ENCODE results near the gene C1orf146. TPM values are rescaled to one million over a fixed set of nuclear protein-coding genes. Genes with fewer than 3 reads are reported as not detected.
"Not testable (repeated sequence)": the region's sequence is repeated elsewhere in the genome, so short reads cannot be mapped to it uniquely, and the experiment has no call there.

The C1orf146 gene
- total and polyA plus RNA-seq, 2 donors: not detected

DNA sequence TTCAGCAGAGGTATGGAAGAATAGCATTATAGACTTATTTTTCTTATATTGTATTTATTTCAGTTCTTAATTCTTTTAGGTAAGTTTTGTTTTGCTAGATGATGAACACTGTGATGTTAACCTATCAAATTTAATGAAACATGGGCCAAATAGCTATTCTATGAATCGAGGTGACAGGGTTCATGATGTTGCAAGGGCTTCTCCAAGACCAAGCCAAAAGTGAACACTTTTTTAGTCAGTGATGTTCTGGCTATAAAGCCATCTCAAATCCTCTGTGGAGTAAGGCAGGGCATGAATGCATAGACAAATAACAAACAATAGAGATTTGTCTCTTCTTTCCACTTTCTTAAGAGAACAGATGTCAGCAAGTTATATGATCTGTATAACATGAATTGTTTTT is 26.7 kb downstream of the C1orf146 start:
- Histone ChIP-seq H3K27ac (ENCODE audit: low read depth in 1 of 2, low read length in 1 of 2) (no peak overlapping the region), H3K36me3 (ENCODE audit: control insufficient read depth in 2 of 2, insufficient read depth in 2 of 2, low read length in 1 of 2) (peaks cover 5 to 9% of the 10 kb centered on the region in 2 donors), H3K27me3 (ENCODE audit: control insufficient read depth in 2 of 2, insufficient read depth in 1 of 2, low read length in 1 of 2) (no peaks in the 10 kb centered on the region), H3K4me1 (ENCODE audit: control insufficient read depth in 2 of 2, insufficient read depth in 2 of 2, low read length in 2 of 2) (no peaks in the 10 kb centered on the region), H3K9me3 (ENCODE audit: control insufficient read depth in 2 of 2, insufficient read depth in 1 of 2, low read length in 1 of 2) (no peaks in the 10 kb centered on the region), H3K4me3 (ENCODE audit: low read length in 2 of 2) (no peak overlapping the region)
- WGBS: 95% methylated on average over 1 of the region's 1 CpG
- no peak for DNase-seq (ENCODE audit: low read depth in 6 of 9, low spot score in 9 of 9)

DNA sequence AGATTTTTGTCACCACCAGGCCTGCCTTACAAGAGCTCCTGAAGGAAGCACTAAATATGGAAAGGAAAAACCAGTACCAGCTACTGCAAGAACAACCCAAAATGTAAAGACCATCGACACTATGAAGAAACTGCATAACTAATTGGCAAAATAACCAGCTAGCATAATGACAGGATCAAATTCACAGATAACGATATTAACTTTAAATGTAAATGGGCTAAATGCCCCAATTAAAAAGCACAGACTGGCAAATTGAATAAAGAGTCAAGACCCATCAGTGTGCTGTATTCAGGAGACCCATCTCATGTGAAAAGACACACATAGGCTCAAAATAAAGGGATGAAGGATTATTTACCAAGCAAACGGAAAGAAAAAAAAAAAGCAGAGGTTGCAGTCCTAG is 37.0 kb downstream of the C1orf146 start:
- peaks cover 12 to 17% of the 10 kb centered on the region in 2 donors for H3K36me3 ChIP-seq (ENCODE audit: control insufficient read depth in 2 of 2, insufficient read depth in 2 of 2, low read length in 1 of 2)
- not testable (repeated sequence) for DNase-seq (ENCODE audit: low read depth in 6 of 9, low spot score in 9 of 9); H3K4me3 ChIP-seq (ENCODE audit: low read length in 2 of 2); H3K4me1 ChIP-seq (ENCODE audit: control insufficient read depth in 2 of 2, insufficient read depth in 2 of 2, low read length in 2 of 2); H3K9me3 ChIP-seq (ENCODE audit: control insufficient read depth in 2 of 2, insufficient read depth in 1 of 2, low read length in 1 of 2); H3K27me3 ChIP-seq (ENCODE audit: control insufficient read depth in 2 of 2, insufficient read depth in 1 of 2, low read length in 1 of 2); H3K27ac ChIP-seq (ENCODE audit: low read depth in 1 of 2, low read length in 1 of 2)
- 80% methylated on average over 3 of the region's 3 CpGs for whole genome bisulfite sequencing

DNA sequence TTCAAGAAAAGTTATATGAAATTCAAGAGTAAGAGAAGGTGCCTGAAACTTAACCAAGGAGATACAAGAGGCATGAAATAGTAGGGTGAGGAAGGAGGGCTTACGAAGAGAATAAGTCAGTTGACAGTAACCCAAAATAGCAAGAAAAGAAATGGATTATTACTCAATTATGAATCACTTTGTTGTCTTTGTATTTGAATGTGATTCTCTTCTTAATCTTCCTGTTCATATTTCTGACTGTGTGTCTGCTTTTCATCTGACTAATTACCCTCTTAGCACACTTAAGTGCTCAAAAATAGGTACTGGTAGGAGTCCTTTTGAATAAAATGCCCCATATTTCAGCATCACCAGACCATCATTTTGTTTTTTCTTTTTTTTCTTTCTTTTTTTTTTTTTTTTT is 41.6 kb downstream of the C1orf146 start:
- Histone ChIP-seq H3K36me3 (ENCODE audit: control insufficient read depth in 2 of 2, insufficient read depth in 2 of 2, low read length in 1 of 2) (peaks cover 9 to 35% of the 10 kb centered on the region in 2 donors), H3K4me3 (ENCODE audit: low read length in 2 of 2) (no peak overlapping the region), H3K27ac (ENCODE audit: low read depth in 1 of 2, low read length in 1 of 2) (no peak overlapping the region), H3K9me3 (ENCODE audit: control insufficient read depth in 2 of 2, insufficient read depth in 1 of 2, low read length in 1 of 2) (no peaks in the 10 kb centered on the region), H3K4me1 (ENCODE audit: control insufficient read depth in 2 of 2, insufficient read depth in 2 of 2, low read length in 2 of 2) (no peaks in the 10 kb centered on the region), H3K27me3 (ENCODE audit: control insufficient read depth in 2 of 2, insufficient read depth in 1 of 2, low read length in 1 of 2) (no peaks in the 10 kb centered on the region)
- no peak for DNase-seq (ENCODE audit: low read depth in 6 of 9, low spot score in 9 of 9)
- 95% methylated on average over 1 of the region's 1 CpG for WGBS

DNA sequence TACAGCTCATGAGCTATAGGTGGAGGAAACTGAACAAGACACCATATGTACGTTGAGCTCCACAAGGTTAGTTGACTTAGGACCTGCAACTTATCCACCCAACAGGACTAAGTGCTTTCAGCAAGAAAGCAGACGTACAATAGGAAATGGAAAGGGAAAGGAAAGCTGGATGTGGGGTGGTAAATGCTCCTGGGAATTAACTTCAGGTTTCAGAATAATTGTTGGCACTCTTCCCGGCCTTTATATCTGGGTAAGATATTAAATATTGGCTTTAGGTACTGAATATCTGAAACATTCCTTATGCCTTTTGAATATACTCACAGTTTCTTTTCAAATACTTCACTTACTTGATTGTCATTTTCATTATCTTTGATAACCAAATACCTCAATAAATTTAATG is 44.8 kb downstream of the C1orf146 start:
- Histone ChIP-seq H3K9me3 (ENCODE audit: control insufficient read depth in 2 of 2, insufficient read depth in 1 of 2, low read length in 1 of 2) (no peaks in the 10 kb centered on the region), H3K4me1 (ENCODE audit: control insufficient read depth in 2 of 2, insufficient read depth in 2 of 2, low read length in 2 of 2) (no peaks in the 10 kb centered on the region), H3K4me3 (ENCODE audit: low read length in 2 of 2) (no peak overlapping the region), H3K27ac (ENCODE audit: low read depth in 1 of 2, low read length in 1 of 2) (no peak overlapping the region), H3K27me3 (ENCODE audit: control insufficient read depth in 2 of 2, insufficient read depth in 1 of 2, low read length in 1 of 2) (no peaks in the 10 kb centered on the region), H3K36me3 (ENCODE audit: control insufficient read depth in 2 of 2, insufficient read depth in 2 of 2, low read length in 1 of 2) (peaks cover 8 to 42% of the 10 kb centered on the region in 2 donors)
- WGBS: 96% methylated on average over 3 of the region's 3 CpGs
- DNase-seq (ENCODE audit: low read depth in 6 of 9, low spot score in 9 of 9): no peak

DNA sequence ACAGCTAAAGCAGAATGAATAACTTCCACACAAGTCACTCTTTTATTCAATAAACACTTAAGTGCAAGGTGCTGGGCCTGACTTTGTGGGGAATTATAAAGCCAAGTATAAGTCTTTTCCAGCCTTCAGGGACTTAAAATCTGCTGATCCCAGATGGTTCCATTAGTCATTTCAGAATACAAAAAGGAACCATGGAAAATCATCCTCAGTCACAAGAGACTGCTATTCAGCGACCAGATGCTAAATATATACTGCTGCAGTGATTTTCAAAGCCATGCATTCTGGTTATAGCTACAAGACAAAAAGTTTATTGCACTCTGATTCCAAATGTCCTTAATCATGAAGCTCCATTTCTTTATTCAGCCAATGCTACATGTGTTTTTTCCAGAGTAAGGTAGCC is 55.3 kb downstream of the C1orf146 start:
- Histone ChIP-seq H3K4me3 (ENCODE audit: low read length in 2 of 2) (no peak overlapping the region), H3K27me3 (ENCODE audit: control insufficient read depth in 2 of 2, insufficient read depth in 1 of 2, low read length in 1 of 2) (no peaks in the 10 kb centered on the region), H3K36me3 (ENCODE audit: control insufficient read depth in 2 of 2, insufficient read depth in 2 of 2, low read length in 1 of 2) (peaks cover 15 to 66% of the 10 kb centered on the region in 2 donors), H3K4me1 (ENCODE audit: control insufficient read depth in 2 of 2, insufficient read depth in 2 of 2, low read length in 2 of 2) (no peaks in the 10 kb centered on the region), H3K9me3 (ENCODE audit: control insufficient read depth in 2 of 2, insufficient read depth in 1 of 2, low read length in 1 of 2) (no peaks in the 10 kb centered on the region), H3K27ac (ENCODE audit: low read depth in 1 of 2, low read length in 1 of 2) (no peak overlapping the region)
- WGBS: 97% methylated on average over 1 of the region's 1 CpG
- DNase-seq (ENCODE audit: low read depth in 6 of 9, low spot score in 9 of 9): no peak

DNA sequence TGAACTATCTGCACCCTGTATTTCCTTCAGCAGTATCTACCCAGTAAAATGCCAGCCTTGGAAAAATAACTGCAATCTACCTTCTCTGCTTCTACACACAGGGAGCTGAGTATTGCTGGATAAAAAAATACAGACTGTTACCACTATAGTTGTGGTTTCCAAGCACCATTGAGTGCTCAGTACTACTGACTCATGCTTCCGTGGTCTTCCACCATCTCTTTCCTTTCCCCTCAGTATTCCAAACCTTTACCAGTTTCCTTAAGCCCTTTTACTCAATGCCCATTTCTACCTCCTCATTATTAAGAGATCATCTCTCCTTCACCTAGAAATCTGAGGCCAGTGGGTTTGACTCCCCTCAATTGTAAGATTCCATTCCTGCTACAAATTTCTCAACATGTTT is 57.2 kb downstream of the C1orf146 start:
- H3K4me1 ChIP-seq (ENCODE audit: control insufficient read depth in 2 of 2, insufficient read depth in 2 of 2, low read length in 2 of 2): no peaks in the 10 kb centered on the region
- H3K36me3 ChIP-seq (ENCODE audit: control insufficient read depth in 2 of 2, insufficient read depth in 2 of 2, low read length in 1 of 2): peaks cover 28 to 59% of the 10 kb centered on the region in 2 donors
- no peaks in the 10 kb centered on the region for H3K27me3 ChIP-seq (ENCODE audit: control insufficient read depth in 2 of 2, insufficient read depth in 1 of 2, low read length in 1 of 2)

DNA sequence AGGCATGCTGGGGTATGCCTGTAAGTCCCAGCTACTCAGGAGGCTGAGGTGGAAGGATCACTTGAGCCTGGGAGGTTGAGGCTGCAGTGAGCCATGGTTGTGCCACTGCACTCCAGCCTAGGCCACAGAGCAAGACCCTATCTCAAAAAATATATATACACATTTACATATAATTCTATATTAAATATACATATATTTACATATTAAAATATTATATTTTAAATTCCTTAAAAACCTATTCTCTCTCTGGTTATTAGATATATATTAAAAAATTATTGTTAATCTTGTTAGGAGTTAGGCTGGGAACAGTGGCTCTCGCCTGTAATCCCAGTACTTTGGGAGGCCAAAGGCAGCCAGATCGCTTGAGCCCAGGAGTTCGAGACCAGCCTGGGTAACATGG is 58.4 kb downstream of the C1orf146 start:
- H3K4me3 ChIP-seq (ENCODE audit: low read length in 2 of 2): no peak overlapping the region
- 99% methylated on average over 3 of the region's 3 CpGs for WGBS
- no peaks in the 10 kb centered on the region for H3K4me1 ChIP-seq (ENCODE audit: control insufficient read depth in 2 of 2, insufficient read depth in 2 of 2, low read length in 2 of 2)
- no peaks in the 10 kb centered on the region for H3K9me3 ChIP-seq (ENCODE audit: control insufficient read depth in 2 of 2, insufficient read depth in 1 of 2, low read length in 1 of 2)
- H3K36me3 ChIP-seq (ENCODE audit: control insufficient read depth in 2 of 2, insufficient read depth in 2 of 2, low read length in 1 of 2): peaks cover 31 to 52% of the 10 kb centered on the region in 2 donors
- H3K27ac ChIP-seq (ENCODE audit: low read depth in 1 of 2, low read length in 1 of 2): no peak overlapping the region
- no peak for DNase-seq (ENCODE audit: low read depth in 6 of 9, low spot score in 9 of 9)
- no peaks in the 10 kb centered on the region for H3K27me3 ChIP-seq (ENCODE audit: control insufficient read depth in 2 of 2, insufficient read depth in 1 of 2, low read length in 1 of 2)

More for the DNA sequence above, 57.2 kb downstream of the C1orf146 start:
- Histone ChIP-seq H3K9me3 (ENCODE audit: control insufficient read depth in 2 of 2, insufficient read depth in 1 of 2, low read length in 1 of 2) (no peaks in the 10 kb centered on the region), H3K4me3 (ENCODE audit: low read length in 2 of 2) (no peak overlapping the region), H3K27ac (ENCODE audit: low read depth in 1 of 2, low read length in 1 of 2) (no peak overlapping the region)
- DNase-seq (ENCODE audit: low read depth in 6 of 9, low spot score in 9 of 9): no peak
- 90% methylated on average over 1 of the region's 1 CpG for WGBS

DNA sequence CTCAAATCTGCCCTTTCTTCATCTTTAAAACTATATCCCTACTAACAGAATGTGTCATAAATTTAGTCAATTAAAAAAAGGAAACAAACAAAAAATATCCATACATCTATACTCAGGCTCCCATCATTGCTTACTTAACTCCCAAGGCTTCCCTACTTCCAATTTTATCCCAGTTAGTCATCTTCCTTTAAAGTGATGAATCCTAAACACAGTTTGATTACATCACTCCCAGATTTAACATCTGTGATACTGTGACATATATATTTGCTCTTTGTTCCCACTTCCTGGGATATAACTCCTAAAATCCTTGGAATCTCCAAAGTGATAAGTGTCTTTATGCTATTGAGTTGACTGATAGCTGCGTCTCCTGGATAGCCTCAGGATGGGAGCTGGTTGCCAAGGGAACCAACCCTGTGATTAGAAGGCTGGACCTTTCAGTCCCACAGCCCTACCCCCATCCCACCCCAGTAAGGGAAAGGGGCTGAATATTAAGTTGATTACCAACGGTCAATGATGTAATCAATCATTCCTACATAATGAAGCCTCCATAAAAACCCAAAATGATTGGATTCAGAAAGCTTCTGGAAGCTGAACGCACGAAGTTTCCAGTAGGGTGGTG is 59.5 kb downstream of the C1orf146 start:
- Histone ChIP-seq H3K9me3 (ENCODE audit: control insufficient read depth in 2 of 2, insufficient read depth in 1 of 2, low read length in 1 of 2) (no peaks in the 10 kb centered on the region), H3K27ac (ENCODE audit: low read depth in 1 of 2, low read length in 1 of 2) (no peak overlapping the region), H3K4me3 (ENCODE audit: low read length in 2 of 2) (no peak overlapping the region), H3K27me3 (ENCODE audit: control insufficient read depth in 2 of 2, insufficient read depth in 1 of 2, low read length in 1 of 2) (no peaks in the 10 kb centered on the region), H3K36me3 (ENCODE audit: control insufficient read depth in 2 of 2, insufficient read depth in 2 of 2, low read length in 1 of 2) (peaks cover 31 to 42% of the 10 kb centered on the region in 2 donors), H3K4me1 (ENCODE audit: control insufficient read depth in 2 of 2, insufficient read depth in 2 of 2, low read length in 2 of 2) (no peaks in the 10 kb centered on the region)
- no peak for DNase-seq (ENCODE audit: low read depth in 6 of 9, low spot score in 9 of 9)
- WGBS: over 99% methylated on average over 4 of the region's 4 CpGs

DNA sequence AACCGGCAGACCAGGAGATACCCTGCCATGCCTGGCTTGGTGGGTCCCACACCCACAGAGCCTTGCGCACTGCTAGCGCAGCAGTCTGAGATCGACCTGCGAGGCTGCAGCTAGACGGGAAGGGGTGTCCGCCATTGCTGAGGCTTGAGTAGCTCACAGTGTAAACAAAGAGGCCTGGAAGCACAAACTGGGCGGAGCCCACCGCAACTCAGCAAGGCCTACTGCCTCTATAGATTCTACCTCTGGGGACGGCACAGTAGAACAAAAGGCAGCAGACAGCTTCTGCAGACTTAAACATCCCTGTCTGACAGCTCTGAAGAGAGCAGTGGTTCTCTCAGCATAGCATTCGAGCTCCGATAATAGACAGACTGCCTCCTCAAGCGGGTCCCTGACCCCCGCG is 62.1 kb downstream of the C1orf146 start:
- H3K9me3 ChIP-seq (ENCODE audit: control insufficient read depth in 2 of 2, insufficient read depth in 1 of 2, low read length in 1 of 2); H3K4me1 ChIP-seq (ENCODE audit: control insufficient read depth in 2 of 2, insufficient read depth in 2 of 2, low read length in 2 of 2); DNase-seq (ENCODE audit: low read depth in 6 of 9, low spot score in 9 of 9); H3K27ac ChIP-seq (ENCODE audit: low read depth in 1 of 2, low read length in 1 of 2); H3K4me3 ChIP-seq (ENCODE audit: low read length in 2 of 2); H3K27me3 ChIP-seq (ENCODE audit: control insufficient read depth in 2 of 2, insufficient read depth in 1 of 2, low read length in 1 of 2): not testable (repeated sequence)
- 98% methylated on average over 15 of the region's 15 CpGs for WGBS
- peaks cover 31% of the 10 kb centered on the region in 2 donors for H3K36me3 ChIP-seq (ENCODE audit: control insufficient read depth in 2 of 2, insufficient read depth in 2 of 2, low read length in 1 of 2)
